ENCODE measurements around the gene LONRF3. TPM values are rescaled to one million over a fixed set of nuclear protein-coding genes. Genes with fewer than 3 reads are reported as not detected.
"Not testable (repeated sequence)": the region's sequence is repeated elsewhere in the genome, so short reads cannot be mapped to it uniquely, and the experiment has no call there.

Gene LONRF3
- total RNA-seq, 1 donor from 2014 or later, result 6.9 TPM

- no peak for DNase-seq (ENCODE audit: low spot score)
Measured at GRCh38 chrX:118983513-118983912, 9.1 kb downstream of the LONRF3 start.

DNA sequence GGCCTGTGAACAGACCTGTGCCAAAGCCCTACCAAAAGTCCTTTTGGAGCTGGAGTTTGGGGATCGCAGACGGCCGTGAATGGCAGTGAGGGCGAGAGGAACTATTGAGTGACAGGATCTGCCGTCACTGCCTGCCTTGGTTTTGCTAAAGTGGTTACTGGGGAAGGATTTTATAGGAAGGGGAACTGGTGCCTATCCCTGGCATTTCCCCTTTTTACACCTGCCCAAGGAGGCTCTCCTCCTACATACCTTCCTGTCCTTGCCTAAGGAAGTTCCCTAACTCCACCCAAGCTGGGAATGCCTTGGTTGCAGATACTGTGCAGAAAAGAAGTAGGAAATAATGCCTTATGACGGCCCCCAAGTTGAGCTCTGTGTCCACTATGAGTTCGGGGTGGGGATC is 14.5 kb downstream of the LONRF3 start:
- DNase-seq (ENCODE audit: low spot score), result no peak

DNA sequence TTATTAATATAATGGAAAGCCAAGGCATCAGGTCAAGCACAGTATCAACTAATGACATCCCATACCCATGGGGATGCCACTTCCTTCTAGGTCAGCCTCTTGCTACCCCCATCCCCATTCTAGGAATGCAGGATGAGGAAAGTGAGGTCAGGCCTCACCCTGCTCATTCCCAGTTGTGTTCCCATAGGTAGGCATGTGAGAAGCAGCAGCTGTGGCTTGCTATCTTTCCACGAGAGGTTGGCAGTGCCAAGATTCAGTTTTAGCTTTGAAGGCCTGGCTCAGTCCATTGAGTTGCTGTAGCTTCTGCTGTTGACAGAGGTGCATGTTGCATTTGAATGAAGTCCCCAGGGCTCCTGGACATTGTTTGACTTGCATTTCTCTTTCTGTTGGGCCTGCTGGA is 15.5 kb downstream of the LONRF3 start:
- no peak for DNase-seq (ENCODE audit: low spot score)

- no peak for DNase-seq (ENCODE audit: low spot score)
Measured at GRCh38 chrX:118990512-118991227, 16.3 kb downstream of the LONRF3 start.

GRCh38 chrX:118992441-118993121 is 18.2 kb downstream of the LONRF3 start:
- DNase-seq (ENCODE audit: low spot score), result not testable (repeated sequence)

DNA sequence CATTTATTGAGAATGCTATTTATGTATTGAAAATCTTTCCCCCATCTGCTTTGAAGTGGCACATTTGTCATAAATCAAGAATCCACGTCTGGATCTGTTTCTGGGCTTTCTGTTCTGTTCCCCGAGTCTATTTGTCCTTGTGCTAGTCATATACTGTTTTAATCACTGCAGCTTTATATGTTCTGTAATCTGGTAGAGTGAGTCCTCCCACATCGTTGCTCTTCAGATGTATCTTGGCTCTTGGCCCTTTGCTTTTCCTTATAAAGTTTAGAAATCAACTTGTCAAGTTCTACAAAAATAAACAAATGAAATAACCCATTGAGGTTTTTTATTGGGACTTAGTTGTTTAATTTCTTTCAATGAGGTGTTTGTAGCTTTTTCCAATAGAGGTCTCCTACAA is 29.0 kb downstream of the LONRF3 start:
- no peak for DNase-seq (ENCODE audit: low spot score)

DNA sequence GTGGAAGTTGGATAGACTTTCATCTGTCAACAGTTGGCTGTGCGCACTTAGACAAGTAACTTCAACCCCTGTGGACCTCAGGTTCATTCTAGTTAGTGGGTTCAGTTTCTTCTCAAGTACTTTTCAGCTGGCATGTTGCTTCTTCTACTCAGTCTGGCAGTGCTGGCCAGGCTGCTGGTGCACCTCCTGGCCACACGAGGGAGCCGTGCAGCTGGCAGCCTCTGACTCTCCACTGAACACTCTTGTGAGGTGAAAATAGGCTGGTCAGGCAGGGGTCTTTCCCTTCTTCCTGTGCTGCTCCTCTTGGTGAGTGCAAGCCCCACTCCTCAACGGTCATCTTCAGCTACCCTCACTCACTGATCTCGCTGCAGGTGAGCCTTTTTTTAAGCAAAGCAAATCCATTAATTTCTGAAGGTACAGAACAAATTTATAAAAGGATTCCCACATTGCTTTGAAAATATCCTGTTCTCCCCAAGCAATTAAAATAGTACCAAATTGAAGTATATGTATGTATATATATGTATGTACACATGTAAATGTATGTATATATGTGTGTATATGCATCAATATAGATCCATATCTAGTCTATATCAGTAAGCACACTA is 30.6 kb downstream of the LONRF3 start:
- peak; percentile 54 for DNase-seq (ENCODE audit: low spot score)

GRCh38 chrX:119007189-119007770 is 32.9 kb downstream of the LONRF3 start:
- DNase-seq (ENCODE audit: low spot score), result no peak

DNA sequence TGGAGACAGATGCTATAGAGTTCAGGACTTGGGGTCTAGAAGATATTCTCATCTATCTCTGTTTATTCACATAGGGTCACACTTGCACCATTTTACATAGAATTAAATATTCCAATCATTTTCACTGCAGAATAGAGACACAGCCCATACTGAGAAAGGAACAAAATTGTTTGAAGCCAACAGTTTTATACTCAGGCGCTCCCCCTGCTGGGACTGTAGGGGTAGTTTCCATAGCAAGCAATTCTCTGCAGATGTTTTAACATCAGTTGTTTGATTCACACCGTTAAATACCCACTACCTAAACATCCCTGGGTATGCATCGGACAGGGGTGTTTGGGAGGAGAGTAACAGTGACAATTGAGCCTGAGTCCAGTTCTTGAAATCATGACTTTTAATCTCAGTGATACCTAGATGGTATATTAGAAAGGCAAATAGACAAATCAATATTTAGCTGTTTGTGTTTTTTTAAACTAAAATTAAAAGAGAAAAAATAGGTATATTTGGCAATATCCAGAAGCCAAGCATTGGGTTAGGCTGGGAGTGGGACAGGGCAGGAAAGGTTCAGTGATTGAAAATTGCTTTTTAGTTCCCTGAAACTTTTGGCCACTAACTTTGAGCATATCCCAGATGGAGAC is 33.8 kb downstream of the LONRF3 start:
- DNase-seq (ENCODE audit: low spot score), result no peak

DNA sequence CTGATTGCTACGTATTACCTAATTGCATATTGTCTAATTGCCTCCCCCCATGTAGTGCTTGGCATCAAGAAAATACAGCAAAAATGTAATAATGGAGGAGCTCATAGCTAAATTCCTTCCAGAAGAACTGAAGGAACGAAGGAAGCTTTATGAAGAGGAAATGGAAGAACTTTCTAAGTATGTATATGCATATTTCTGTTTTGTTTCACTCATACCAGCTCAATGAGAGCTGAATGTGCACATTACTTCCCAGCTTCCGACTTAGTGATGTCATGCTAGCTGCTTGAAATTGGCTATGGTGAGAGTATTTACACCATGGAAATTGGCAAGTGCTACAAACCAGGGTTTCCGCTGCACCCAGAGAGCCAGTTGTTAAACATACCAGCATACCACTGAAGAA is 34.7 kb downstream of the LONRF3 start:
- DNase-seq (ENCODE audit: low spot score), result no peak

DNA sequence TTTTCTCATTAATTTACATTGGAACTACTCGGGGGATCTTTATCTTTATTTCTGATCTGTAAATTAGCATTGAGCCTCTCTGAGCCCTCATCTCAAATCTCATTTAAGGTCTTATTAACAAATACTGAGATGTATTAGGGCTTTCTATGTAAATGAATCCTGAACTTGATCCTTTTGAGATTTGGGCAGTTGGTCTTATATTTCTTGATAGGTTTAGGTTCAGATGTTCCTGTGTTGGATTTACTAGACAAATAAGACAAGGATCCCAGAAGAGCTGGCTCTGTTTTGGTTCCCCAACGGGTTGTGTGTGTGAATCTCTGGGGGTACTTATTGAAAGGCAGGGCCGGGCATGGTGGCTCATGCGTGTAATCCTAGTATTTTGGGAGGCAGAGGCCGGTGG is 36.1 kb downstream of the LONRF3 start:
- DNase-seq (ENCODE audit: low spot score), result no peak

DNA sequence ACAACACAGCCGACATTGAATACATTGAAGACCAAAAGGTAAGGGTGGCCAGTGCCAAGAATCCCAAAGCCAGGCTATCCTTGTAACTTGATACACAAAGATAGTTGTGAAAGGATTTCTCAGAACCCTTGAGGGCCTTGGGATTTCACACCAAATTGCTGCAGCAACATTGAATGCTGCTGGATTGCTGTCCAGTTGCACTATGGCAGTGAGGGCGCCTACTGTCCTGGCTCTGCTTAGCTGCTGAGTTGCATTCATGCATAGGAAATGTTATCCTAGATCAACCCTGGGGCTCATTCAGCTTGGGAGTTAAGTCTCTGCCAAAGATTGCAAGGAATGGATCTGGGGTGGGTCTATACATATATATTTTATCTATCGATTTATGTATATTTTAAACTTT is 38.7 kb downstream of the LONRF3 start:
- DNase-seq (ENCODE audit: low spot score), result no peak

DNA sequence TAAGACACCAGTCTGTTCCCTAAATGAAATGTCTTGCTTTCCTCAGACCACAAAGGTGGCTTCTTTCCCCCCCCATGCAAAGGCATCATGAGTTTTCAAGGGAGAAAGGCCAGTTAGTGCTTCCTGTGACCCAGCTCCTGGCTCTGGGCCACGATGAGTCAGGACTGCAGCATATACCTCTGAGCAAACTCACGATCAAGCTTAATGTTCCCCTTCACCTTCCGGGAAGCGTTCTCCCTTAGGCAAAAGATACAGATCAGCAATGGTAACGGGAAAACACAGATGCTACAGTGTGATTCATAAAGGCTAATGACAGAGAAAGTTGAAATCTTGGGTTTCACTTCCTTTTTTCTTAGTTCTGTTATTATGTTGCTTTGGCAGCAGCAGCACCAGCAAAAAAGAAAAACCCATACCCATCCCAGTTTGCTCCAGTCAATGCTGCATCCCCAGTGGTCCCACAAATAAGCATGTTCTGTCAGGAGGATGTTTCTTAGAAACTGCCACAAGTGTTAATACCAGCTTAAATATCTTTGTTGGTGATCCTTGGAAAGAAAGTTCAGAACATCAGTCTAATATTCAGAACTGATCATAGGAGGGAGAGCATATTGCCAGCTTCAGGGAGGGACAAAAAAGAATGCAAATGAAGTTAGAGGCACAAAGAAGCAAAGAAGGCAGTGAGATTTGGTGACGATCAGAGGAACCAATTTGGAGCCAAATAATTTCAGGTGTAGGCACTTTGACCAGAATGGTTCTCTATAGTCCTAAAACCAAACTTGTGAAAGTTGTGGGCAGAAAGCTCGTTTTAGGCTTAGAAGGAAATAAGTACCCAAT is 41.2 kb downstream of the LONRF3 start:
- DNase-seq (ENCODE audit: low spot score), result peak; percentile 71

GRCh38 chrX:119017077-119017476 is 42.7 kb downstream of the LONRF3 start:
- DNase-seq (ENCODE audit: low spot score), result no peak

GRCh38 chrX:119025900-119026299 is 51.5 kb downstream of the LONRF3 start:
- DNase-seq (ENCODE audit: low spot score), result no peak

- not testable (repeated sequence) for DNase-seq (ENCODE audit: low spot score)
Measured at GRCh38 chrX:119026344-119026743, 51.9 kb downstream of the LONRF3 start.

- DNase-seq (ENCODE audit: low spot score), result not testable (repeated sequence)
Measured at GRCh38 chrX:119027960-119028732, 53.7 kb downstream of the LONRF3 start.

GRCh38 chrX:119028733-119029330 is 54.4 kb downstream of the LONRF3 start:
- DNase-seq (ENCODE audit: low spot score), result no peak

DNA sequence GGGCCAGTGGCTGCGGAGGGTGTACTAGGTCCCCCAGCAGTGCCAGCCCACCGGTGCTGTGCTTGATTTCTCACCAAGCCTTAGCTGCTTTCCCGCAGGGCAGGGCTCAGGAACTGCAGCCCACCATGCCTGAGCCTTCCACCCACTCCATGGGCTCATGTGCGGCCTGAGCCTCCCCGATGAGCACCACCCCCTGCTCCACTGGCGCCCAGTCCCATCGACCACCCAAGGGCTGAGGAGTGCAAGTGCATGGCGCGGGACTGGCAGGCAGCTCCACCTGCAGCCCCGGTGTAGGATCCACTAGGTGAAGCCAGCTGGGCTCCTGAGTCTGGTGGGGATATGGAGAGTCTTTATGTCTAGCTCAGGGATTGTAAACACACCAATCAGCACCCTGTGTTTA is 55.2 kb downstream of the LONRF3 start:
- not testable (repeated sequence) for DNase-seq (ENCODE audit: low spot score)

GRCh38 chrX:119030990-119031389 is 56.6 kb downstream of the LONRF3 start:
- DNase-seq (ENCODE audit: low spot score), result no peak
